ENCODE measurements around the gene ZNF428.

DNA sequence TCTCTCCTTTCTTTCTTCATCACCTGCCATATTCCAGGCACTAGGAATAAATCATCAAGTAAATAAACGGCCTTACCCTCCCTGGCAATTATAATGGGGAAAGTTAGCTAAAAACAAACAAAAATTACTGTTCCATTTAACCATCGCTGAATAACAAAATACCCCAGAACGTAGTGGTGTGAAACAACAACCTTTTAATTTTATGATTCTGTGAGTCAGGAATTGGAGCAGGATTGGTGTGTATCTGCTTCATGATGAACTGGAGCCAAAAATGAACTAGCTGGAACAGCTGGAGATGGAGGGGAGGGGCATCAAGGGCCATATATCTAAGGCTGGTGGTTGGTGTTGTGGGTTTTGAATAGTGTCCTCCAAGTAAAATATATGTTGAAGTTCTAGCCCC is 23.9 kb upstream of the ZNF428 start:
- TF ChIP-seq POLR2A (IDR thresholded peaks at IDR 0.05), result no peak
- no peak for TF ChIP-seq CTCF (IDR thresholded peaks at IDR 0.05)

Measured in heart left ventricle (tissue), 13 donors.